Right lobe of liver (tissue), 4 donors: Measurements from ENCODE around the gene PSMB7.

Source experiments
- CTCF ChIP-seq, 4 donors: fragments of 200-600 bp in 3 of 4; fragments of 450-650 bp in 1 of 4; IDR thresholded peaks; one replicate each; pipeline versions ENCODE4 v1.5.1 to v1.8.0; 2016 to 2022; ENCODE audit warnings: antibody characterized with exemption in 4 of 4, mild to moderate bottlenecking in 2 of 4
- POLR2A ChIP-seq: fragments of 450-650 bp; IDR thresholded peaks from one replicate; pipeline ENCODE4 v1.6.1; 2017; ENCODE audit warnings: antibody characterized with exemption, mild to moderate bottlenecking
- donor health status: DM: no; HTN: no; CAD: no.
- donor health status: DM: no; HTN: no; CAD: no.
- donor health status: DM: no; HTN: yes; CAD: no.

- no peak for TF ChIP-seq CTCF (IDR thresholded peaks at IDR 0.05)
- no peak for TF ChIP-seq POLR2A
Measured at GRCh38 chr9:124357721-124358361, 57.4 kb downstream of the PSMB7 start.
